Endothelial cell of umbilical vein (primary cell): Measurements from ENCODE around the gene ANKRD44. TPM values are rescaled to one million over a fixed set of nuclear protein-coding genes. Genes with fewer than 3 reads are reported as not detected.

ENCODE experiments used
- BruUV-seq: library from RNA; stranded (reverse); fragments of 400-500 nt; replicated peaks from 2 replicates; lab custom pipeline; 2021; lab: Mats Ljungman, UMichigan
- CTCF ChIA-PET: fragments of 300-600, 350-600 bp; sonication (Branson Sonifier 250); formaldehyde crosslinking; loops from one replicate; lab custom pipeline; 2021; ENCODE audit warnings: antibody characterized with exemption, inconsistent platforms; lab: Charles Lee
- POLR2A ChIA-PET: fragments of 300-600, 350-600 bp; sonication (Branson Sonifier 250); formaldehyde crosslinking; loops from one replicate; lab custom pipeline; 2021; ENCODE audit warnings: antibody characterized with exemption, inconsistent platforms; lab: Charles Lee
- DNase-seq: peaks from one replicate; pipeline ENCODE4 v3.0.0-alpha.2; 2011; ENCODE audit warnings: low read depth, low spot score
- FAIRE-seq: peaks from 2 replicates; lab custom pipeline; 2011; peaks lifted over from hg19 to GRCh38; lab: Jason Lieb, UNC
- H2AFZ ChIP-seq: 2 replicates; pipeline ENCODE4 v1.6.0; 2012; ENCODE audit warnings: low read depth, low read length, control low read depth, inconsistent platforms
- H3K27ac ChIP-seq: 2 replicates; pipeline ENCODE4 v1.5.1; 2011; ENCODE audit warnings: low read depth, mild to moderate bottlenecking, control low read depth, low read length, moderate library complexity; ENCODE audit not compliant: insufficient read depth
- H3K27me3 ChIP-seq, 2 experiments: 2 replicates each; pipeline versions ENCODE4 v1.6.0 to v1.6.1; 2011; ENCODE audit warnings: low read length in 2 of 2, mixed read lengths in 1 of 2; ENCODE audit not compliant: control insufficient read depth in 2 of 2, insufficient read depth in 2 of 2
- H3K36me3 ChIP-seq, 2 experiments: 2 replicates in 1 of 2; 3 replicates in 1 of 2; pipeline ENCODE4 v1.5.1; 2011; ENCODE audit warnings: low read length in 2 of 2, mild to moderate bottlenecking in 1 of 2, moderate library complexity in 1 of 2; ENCODE audit not compliant: control insufficient read depth in 2 of 2, insufficient read depth in 2 of 2; ENCODE audit errors: extremely low read depth in 1 of 2
- H3K4me1 ChIP-seq: 3 replicates; pipeline ENCODE4 v1.5.1; 2011; ENCODE audit warnings: mild to moderate bottlenecking, low read length; ENCODE audit not compliant: control insufficient read depth, insufficient read depth; ENCODE audit errors: extremely low read depth
- H3K4me2 ChIP-seq: 2 replicates; pipeline ENCODE4 v1.6.1; 2011; ENCODE audit warnings: low read length, control low read depth, mixed read lengths; ENCODE audit not compliant: insufficient read depth
- H3K4me3 ChIP-seq, 3 experiments: fragments of 200-600 bp in 1 of 3; sonication (generic), shearing (Covaris generic) in 1 of 3; replicated peaks in 1 of 3; 2 replicates each; pipeline ENCODE4 v1.5.1; 2011 to 2016; ENCODE audit warnings: control low read depth in 3 of 3, low read length in 3 of 3, mild to moderate bottlenecking in 2 of 3, inconsistent platforms in 1 of 3, low read depth in 1 of 3, moderate library complexity in 1 of 3; ENCODE audit not compliant: insufficient read depth in 1 of 3
- H3K79me2 ChIP-seq: 2 replicates; pipeline ENCODE4 v1.6.0; 2012; ENCODE audit warnings: low read length, inconsistent platforms; ENCODE audit not compliant: control insufficient read depth, insufficient read depth
- H3K9ac ChIP-seq: replicated peaks from 2 replicates; pipeline ENCODE3; 2011; ENCODE audit warnings: low read length, control low read depth; ENCODE audit not compliant: insufficient read depth; ENCODE audit errors: extremely low read depth
- H3K9me1 ChIP-seq: replicated peaks from 3 replicates; pipeline ENCODE4 v1.6.0; 2011; ENCODE audit warnings: mild to moderate bottlenecking, low read length; ENCODE audit not compliant: control insufficient read depth, insufficient read depth; ENCODE audit errors: extremely low read depth
- H3K9me3 ChIP-seq: replicated peaks from 2 replicates; pipeline ENCODE4 v1.5.1; 2012; ENCODE audit warnings: low read length, inconsistent platforms; ENCODE audit not compliant: control insufficient read depth, insufficient read depth
- H4K20me1 ChIP-seq: replicated peaks from 2 replicates; pipeline ENCODE3; 2011; ENCODE audit warnings: mild to moderate bottlenecking, low read length; ENCODE audit not compliant: control insufficient read depth, insufficient read depth; ENCODE audit errors: extremely low read depth
- CTCF ChIP-seq, 2 donors: IDR thresholded peaks; 1 replicate in 1 of 2; 2 replicates in 1 of 2; pipeline ENCODE4 v1.5.1; 2011; ENCODE audit warnings: low read length in 2 of 2, mild to moderate bottlenecking in 2 of 2, moderate library complexity in 2 of 2, control low read depth in 1 of 2, inconsistent platforms in 1 of 2, low read depth in 1 of 2; ENCODE audit not compliant: insufficient read depth in 1 of 2; ENCODE audit errors: extremely low read depth in 1 of 2
- EZH2 ChIP-seq: IDR thresholded peaks from 2 replicates; pipeline ENCODE4 v1.6.1; 2012; ENCODE audit warnings: borderline replicate concordance, low read depth, mild to moderate bottlenecking, moderate library complexity, low read length, inconsistent platforms; ENCODE audit not compliant: severe bottlenecking
- FOS ChIP-seq: IDR thresholded peaks from 2 replicates; pipeline ENCODE4 v1.6.1; 2011; ENCODE audit warnings: mild to moderate bottlenecking, low read length, moderate library complexity, borderline replicate concordance; ENCODE audit not compliant: insufficient read depth
- GATA2 ChIP-seq: IDR thresholded peaks from 2 replicates; pipeline ENCODE4 v1.7.0; 2011; ENCODE audit warnings: low read depth, mild to moderate bottlenecking, moderate library complexity, mixed read lengths, low read length; ENCODE audit not compliant: insufficient read length, insufficient read depth
- JUN ChIP-seq: IDR thresholded peaks from 2 replicates; pipeline ENCODE4 v1.6.1; 2011; ENCODE audit warnings: borderline replicate concordance, low read depth; ENCODE audit not compliant: insufficient read length, insufficient read depth
- MAX ChIP-seq: IDR thresholded peaks from 2 replicates; pipeline ENCODE4 v1.6.1; 2011; ENCODE audit not compliant: insufficient read depth, insufficient read length
- MYC ChIP-seq: IDR thresholded peaks from one replicate; pipeline ENCODE4 v1.6.1; 2011; ENCODE audit warnings: mild to moderate bottlenecking, low read depth, low read length
- POLR2A ChIP-seq: IDR thresholded peaks from 2 replicates; pipeline ENCODE4 v1.6.1; 2012; ENCODE audit warnings: low read depth, mild to moderate bottlenecking, control low read depth, low read length
- POLR2AphosphoS5 ChIP-seq: IDR thresholded peaks from 2 replicates; pipeline ENCODE4 v1.6.1; 2012; ENCODE audit warnings: low read depth, mild to moderate bottlenecking, control low read depth, low read length, moderate library complexity; ENCODE audit not compliant: insufficient read depth
- dilution Hi-C: fragments of 300-500 bp; cut with MboI; formaldehyde crosslinking; loops from one replicate; pipeline ENCODE4 v1.15.0; 2019; ENCODE audit warnings: low sequenced_read_pairs; ENCODE audit not compliant: extremely low pct_ligation_motif_present
- intact Hi-C: fragments of 100-400 bp; cut with micrococcal nuclease; formaldehyde crosslinking; loops from one replicate; pipeline ENCODE4 v1.10.0; 2022
- polyA plus RNA-seq, 4 experiments: library from polyadenylated mRNA; depleted of rRNA in 3 of 4; stranded (reverse) in 3 of 4; unstranded in 1 of 4; fragments of >200 nt; gene quantifications; 2 replicates each; pipeline versions ENCODE4 v1.2.1 to v1.2.3, GENCODE V29; 2011 to 2012; ENCODE audit warnings: missing spikeins in 1 of 4
- total RNA-seq: library from RNA; stranded (reverse); gene quantifications from 2 replicates; pipeline ENCODE4 v1.2.3, GENCODE V29; 2021

ANKRD44 gene
- total and polyA plus RNA-seq, 2 donors (not counting 3 experiments of a cell fraction or from before 2014, with no cell fraction given) = 3.4 to 6.1 TPM

GRCh38 chr2:197149546-197149945 lies 161.0 kb downstream of the ANKRD44 start:
- POLR2A ChIA-PET = no interaction called here
- Histone ChIP-seq H3K9ac (no peak overlapping the region), H3K9me3 (no peaks in the 10 kb centered on the region), H3K9me1 (no peaks in the 10 kb centered on the region), H3K27me3 (no peaks in the 10 kb centered on the region), H3K4me3 (no peak overlapping the region), H3K4me2 (no peak overlapping the region), H3K36me3 (no peaks in the 10 kb centered on the region), H3K27ac (no peak overlapping the region), H4K20me1 (no peaks in the 10 kb centered on the region), H2AFZ (no peak overlapping the region), H3K4me1 (peaks cover 6% of the 10 kb centered on the region), H3K79me2 (no peaks in the 10 kb centered on the region)
- dilution Hi-C loops = no loop called here
- no TSS peak for BruUV-seq
- no peak for TF ChIP-seq POLR2AphosphoS5
- no peak for TF ChIP-seq MYC
- no peak for TF ChIP-seq FOS
- CTCF ChIA-PET = interaction anchor here (1.1 to 1.6 kb wide), 4 partner anchors 10 to 36 kb away, joined by 3 to 5 read pairs (median 3); no protein-coding TSS in a partner anchor
- intact Hi-C loops = no loop called here
- FAIRE-seq (no peak), DNase-seq (no peak)

GRCh38 chr2:197148401-197148800 lies 162.2 kb downstream of the ANKRD44 start:
- dilution Hi-C loops = no loop called here
- BruUV-seq = no TSS peak

More at GRCh38 chr2:197148401-197148800, 162.2 kb downstream of the ANKRD44 start:
- H3K27ac ChIP-seq = no peak overlapping the region
- H2AFZ ChIP-seq = no peak overlapping the region
- H3K4me3 ChIP-seq = no peak overlapping the region
- DNase-seq (no peak), FAIRE-seq (no peak)
- no peak overlapping the region for H3K4me2 ChIP-seq
- H3K9me1 ChIP-seq = no peaks in the 10 kb centered on the region
- no peaks in the 10 kb centered on the region for H3K27me3 ChIP-seq
- H4K20me1 ChIP-seq = no peaks in the 10 kb centered on the region
- TF ChIP-seq CTCF (IDR thresholded peaks at IDR 0.05; ENCODE audit: extremely low read depth in 1 of 2, insufficient read depth in 1 of 2, low read depth in 1 of 2, low read length in 2 of 2) (no peak), GATA2 (no peak), JUN (no peak), POLR2AphosphoS5 (no peak), MYC (no peak), MAX (no peak), EZH2 (no peak), FOS (no peak), POLR2A (no peak)
- no peaks in the 10 kb centered on the region for H3K9me3 ChIP-seq
- CTCF ChIA-PET = interaction anchor here (1.2 kb wide), 1 partner anchor 35 kb away, joined by 3 read pairs; no protein-coding TSS in a partner anchor
- peaks cover 6% of the 10 kb centered on the region for H3K4me1 ChIP-seq
- POLR2A ChIA-PET = no interaction called here
- intact Hi-C loops = no loop called here
- no peaks in the 10 kb centered on the region for H3K36me3 ChIP-seq
- no peak overlapping the region for H3K9ac ChIP-seq
- no peaks in the 10 kb centered on the region for H3K79me2 ChIP-seq
